Measurements from ENCODE around the gene GNB3. TPM values are rescaled to one million over a fixed set of nuclear protein-coding genes. Genes with fewer than 3 reads are reported as not detected.

GNB3 gene
- total and polyA plus RNA-seq, 4 donors, result 1.2 to 3.3 (median 1.7) TPM

GRCh38 chr12:6860116-6860515, 19.4 kb downstream of the GNB3 start:
- no peak overlapping the region for H3K27ac ChIP-seq (ENCODE audit: low read depth in 1 of 2, low read length in 1 of 2)
- no peaks in the 10 kb centered on the region for H3K4me1 ChIP-seq (ENCODE audit: control insufficient read depth in 5 of 5, insufficient read depth in 5 of 5, low read length in 5 of 5)
- no peak overlapping the region for H3K4me3 ChIP-seq
- ATAC-seq (ENCODE audit: insufficient read depth, low FRiP score) (no peak), DNase-seq (no peak)
- no peaks in the 10 kb centered on the region for H3K9me3 ChIP-seq (ENCODE audit: control insufficient read depth in 4 of 4, insufficient read depth in 3 of 4, low read length in 3 of 4)
- WGBS, 2 donors, result 97 to 99% methylated on average over 9 of the region's 9 CpGs
- H3K9ac ChIP-seq (ENCODE audit: insufficient read depth in 1 of 2, low read length in 2 of 2), result no peak overlapping the region
- H3K27me3 ChIP-seq (ENCODE audit: control insufficient read depth in 3 of 3, insufficient read depth in 3 of 3, low read length in 2 of 3), result no peaks in the 10 kb centered on the region
- TF ChIP-seq CTCF (IDR thresholded peaks at IDR 0.05; ENCODE audit: control extremely low read depth, extremely low read depth), result no peak
- H3K36me3 ChIP-seq (ENCODE audit: control insufficient read depth in 4 of 4, insufficient read depth in 4 of 4, low read length in 4 of 4), result peaks cover 31 to 62% (median 54%) of the 10 kb centered on the region in 4 donors

GRCh38 chr12:6860942-6861341, 20.2 kb downstream of the GNB3 start:
- Histone ChIP-seq H3K4me3 (no peak overlapping the region), H3K4me1 (ENCODE audit: control insufficient read depth in 5 of 5, insufficient read depth in 5 of 5, low read length in 5 of 5) (no peaks in the 10 kb centered on the region), H3K9me3 (ENCODE audit: control insufficient read depth in 4 of 4, insufficient read depth in 3 of 4, low read length in 3 of 4) (no peaks in the 10 kb centered on the region), H3K27ac (ENCODE audit: low read depth in 1 of 2, low read length in 1 of 2) (no peak overlapping the region), H3K27me3 (ENCODE audit: control insufficient read depth in 3 of 3, insufficient read depth in 3 of 3, low read length in 2 of 3) (no peaks in the 10 kb centered on the region), H3K9ac (ENCODE audit: insufficient read depth in 1 of 2, low read length in 2 of 2) (no peak overlapping the region), H3K36me3 (ENCODE audit: control insufficient read depth in 4 of 4, insufficient read depth in 4 of 4, low read length in 4 of 4) (peaks cover 29 to 62% (median 52%) of the 10 kb centered on the region in 4 donors)
- ATAC-seq (ENCODE audit: insufficient read depth, low FRiP score) (no peak), DNase-seq (no peak)
- WGBS, 2 donors, result 97 to 98% methylated on average over 7 of the region's 7 CpGs
- TF ChIP-seq CTCF (IDR thresholded peaks at IDR 0.05; ENCODE audit: control extremely low read depth, extremely low read depth), result no peak

- 97 to 98% methylated on average over 9 of the region's 9 CpGs for WGBS, 2 donors
- H3K36me3 ChIP-seq (ENCODE audit: control insufficient read depth in 4 of 4, insufficient read depth in 4 of 4, low read length in 4 of 4), result peaks cover 26 to 58% (median 50%) of the 10 kb centered on the region in 4 donors
- H3K9me3 ChIP-seq (ENCODE audit: control insufficient read depth in 4 of 4, insufficient read depth in 3 of 4, low read length in 3 of 4), result no peaks in the 10 kb centered on the region
- no peak for ATAC-seq (ENCODE audit: insufficient read depth, low FRiP score)
- no peaks in the 10 kb centered on the region for H3K4me1 ChIP-seq (ENCODE audit: control insufficient read depth in 5 of 5, insufficient read depth in 5 of 5, low read length in 5 of 5)
- DNase-seq, result no peak
- no peak for TF ChIP-seq CTCF (IDR thresholded peaks at IDR 0.05; ENCODE audit: control extremely low read depth, extremely low read depth)
- H3K9ac ChIP-seq (ENCODE audit: insufficient read depth in 1 of 2, low read length in 2 of 2), result no peak overlapping the region
- H3K27ac ChIP-seq (ENCODE audit: low read depth in 1 of 2, low read length in 1 of 2), result no peak overlapping the region
- H3K4me3 ChIP-seq, result no peak overlapping the region
- no peaks in the 10 kb centered on the region for H3K27me3 ChIP-seq (ENCODE audit: control insufficient read depth in 3 of 3, insufficient read depth in 3 of 3, low read length in 2 of 3)
Observed at GRCh38 chr12:6861391-6861790, 20.7 kb downstream of the GNB3 start.

- H3K9me3 ChIP-seq (ENCODE audit: control insufficient read depth in 4 of 4, insufficient read depth in 3 of 4, low read length in 3 of 4), result no peaks in the 10 kb centered on the region
- H3K27ac ChIP-seq (ENCODE audit: low read depth in 1 of 2, low read length in 1 of 2), result no peak overlapping the region
- DNase-seq (no peak), ATAC-seq (ENCODE audit: insufficient read depth, low FRiP score) (no peak)
- no peaks in the 10 kb centered on the region for H3K27me3 ChIP-seq (ENCODE audit: control insufficient read depth in 3 of 3, insufficient read depth in 3 of 3, low read length in 2 of 3)
- 92 to 96% methylated on average over 11 of the region's 11 CpGs for WGBS, 2 donors
- H3K9ac ChIP-seq (ENCODE audit: insufficient read depth in 1 of 2, low read length in 2 of 2), result no peak overlapping the region
- H3K4me3 ChIP-seq, result no peak overlapping the region
- H3K36me3 ChIP-seq (ENCODE audit: control insufficient read depth in 4 of 4, insufficient read depth in 4 of 4, low read length in 4 of 4), result peaks cover 22 to 49% (median 35%) of the 10 kb centered on the region in 4 donors
- no peak for TF ChIP-seq CTCF (IDR thresholded peaks at IDR 0.05; ENCODE audit: control extremely low read depth, extremely low read depth)
- peaks cover 0 to 6% (median 0%) of the 10 kb centered on the region in 5 donors for H3K4me1 ChIP-seq (ENCODE audit: control insufficient read depth in 5 of 5, insufficient read depth in 5 of 5, low read length in 5 of 5)
Observed at GRCh38 chr12:6863033-6863432, 22.3 kb downstream of the GNB3 start.

All from lung (tissue), 12 donors.